Measurements from ENCODE around the gene WWTR1. TPM values are rescaled to one million over a fixed set of nuclear protein-coding genes. Genes with fewer than 3 reads are reported as not detected.

WWTR1 gene
- 17.2 TPM for polyA plus RNA-seq (2013, experiment 1 of 2)
- polyA plus RNA-seq (2013, experiment 2 of 2), result 17.4 TPM

GRCh38 chr3:149657926-149658743 is at the start of gene WWTR1:
Gene WWTR1 (minus strand): TSS chr3:149658025. CDS start chr3:149657306, 719 bp downstream.
- under 1% methylated on average over 52 of the region's 52 CpGs for WGBS
- Histone ChIP-seq H3K4me3 (ENCODE audit: low read length) (peak within 1 kb of the TSS; percentile 65), H3K4me1 (ENCODE audit: insufficient read depth, low read length) (peaks cover 55% of the 10 kb centered on the region), H3K27ac (ENCODE audit: low read depth, low read length) (peak within 1 kb of the TSS; percentile 97), H3K9me3 (ENCODE audit: insufficient read depth, low read depth, low read length) (no peaks in the 10 kb centered on the region), H3K9ac (ENCODE audit: low read depth, low read length) (peak within 1 kb of the TSS; percentile 91), H3K27me3 (ENCODE audit: insufficient read depth, low read length) (peaks cover 15% of the 10 kb centered on the region), H3K36me3 (ENCODE audit: insufficient read depth, low read length) (peaks cover 16% of the 10 kb centered on the region)

GRCh38 chr3:149706905-149707304 is 49.1 kb upstream of the WWTR1 start:
- WGBS, result 48% methylated on average over 3 of the region's 3 CpGs
- no peaks in the 10 kb centered on the region for H3K9me3 ChIP-seq (ENCODE audit: insufficient read depth, low read depth, low read length)

GRCh38 chr3:149705416-149705815 is 47.6 kb upstream of the WWTR1 start:
- no peaks in the 10 kb centered on the region for H3K36me3 ChIP-seq (ENCODE audit: insufficient read depth, low read length)
- H3K4me3 ChIP-seq (ENCODE audit: low read length), result no peak overlapping the region
- no peaks in the 10 kb centered on the region for H3K9me3 ChIP-seq (ENCODE audit: insufficient read depth, low read depth, low read length)
- H3K27me3 ChIP-seq (ENCODE audit: insufficient read depth, low read length), result no peaks in the 10 kb centered on the region
- no peak overlapping the region for H3K27ac ChIP-seq (ENCODE audit: low read depth, low read length)
- no peak overlapping the region for H3K9ac ChIP-seq (ENCODE audit: low read depth, low read length)
- peaks cover 10% of the 10 kb centered on the region for H3K4me1 ChIP-seq (ENCODE audit: insufficient read depth, low read length)

More at GRCh38 chr3:149706905-149707304, 49.1 kb upstream of the WWTR1 start:
- H3K9ac ChIP-seq (ENCODE audit: low read depth, low read length), result no peak overlapping the region
- no peaks in the 10 kb centered on the region for H3K36me3 ChIP-seq (ENCODE audit: insufficient read depth, low read length)
- H3K4me3 ChIP-seq (ENCODE audit: low read length), result no peak overlapping the region
- H3K27ac ChIP-seq (ENCODE audit: low read depth, low read length), result no peak overlapping the region
- H3K4me1 ChIP-seq (ENCODE audit: insufficient read depth, low read length), result peaks cover 10% of the 10 kb centered on the region
- no peaks in the 10 kb centered on the region for H3K27me3 ChIP-seq (ENCODE audit: insufficient read depth, low read length)

DNA sequence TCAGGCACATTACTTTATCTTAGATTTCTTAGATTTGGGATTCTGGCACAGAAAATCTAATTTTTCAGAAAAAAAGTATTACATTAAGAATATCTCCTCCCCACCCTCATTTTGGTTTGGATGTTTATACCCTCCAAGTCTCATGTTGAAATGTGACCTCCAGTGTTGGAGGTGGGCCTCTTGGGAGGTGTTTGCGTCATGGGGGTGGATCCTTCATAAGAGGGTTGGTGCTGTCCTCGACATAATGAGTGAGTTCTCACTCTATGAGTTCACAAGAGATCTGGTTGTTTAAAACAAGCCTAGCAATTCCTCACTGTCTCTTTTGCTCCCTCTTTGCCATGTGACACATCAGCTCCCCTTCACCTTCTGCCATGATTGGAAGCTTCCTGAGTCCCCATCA is 45.6 kb upstream of the WWTR1 start:
- 91% methylated on average over 2 of the region's 2 CpGs for WGBS
- Histone ChIP-seq H3K9ac (ENCODE audit: low read depth, low read length) (no peak overlapping the region), H3K27me3 (ENCODE audit: insufficient read depth, low read length) (no peaks in the 10 kb centered on the region), H3K4me3 (ENCODE audit: low read length) (no peak overlapping the region), H3K4me1 (ENCODE audit: insufficient read depth, low read length) (peaks cover 10% of the 10 kb centered on the region), H3K9me3 (ENCODE audit: insufficient read depth, low read depth, low read length) (peaks cover 6% of the 10 kb centered on the region), H3K36me3 (ENCODE audit: insufficient read depth, low read length) (no peaks in the 10 kb centered on the region), H3K27ac (ENCODE audit: low read depth, low read length) (no peak overlapping the region)

DNA sequence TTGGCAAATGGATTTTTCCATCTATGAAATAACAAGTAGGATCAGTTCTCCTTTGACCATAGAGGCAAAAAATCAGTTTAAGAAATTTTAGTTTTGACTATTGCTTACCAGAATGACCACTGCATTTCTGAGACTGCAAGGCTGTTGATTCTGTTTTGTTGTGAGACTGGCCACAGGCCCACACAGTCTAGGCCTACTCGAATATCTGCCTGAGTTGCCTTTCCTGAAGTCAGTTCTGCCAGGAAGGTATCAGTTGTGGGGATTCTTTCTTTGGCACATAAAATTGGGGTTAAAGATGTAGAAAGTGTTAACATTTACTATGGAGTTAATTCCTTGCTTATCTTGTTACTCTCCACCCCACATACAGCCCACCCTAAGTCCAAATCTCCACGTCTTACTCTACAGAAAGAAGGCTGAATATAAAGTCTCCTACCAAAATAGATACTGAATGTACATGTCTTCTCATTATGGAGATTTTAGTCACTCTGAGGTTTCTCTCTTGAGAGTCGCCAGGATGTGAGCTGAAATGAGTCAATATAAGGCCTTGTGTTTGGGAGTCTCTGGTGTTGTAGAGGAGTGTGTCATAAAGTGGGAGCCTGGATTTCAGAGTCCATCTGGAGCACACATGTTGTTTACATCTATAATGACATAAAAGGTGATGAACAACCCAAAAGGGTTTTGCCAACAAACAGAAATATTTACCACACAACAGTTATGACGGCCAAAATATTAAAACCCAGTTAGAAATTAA is 45.0 kb upstream of the WWTR1 start:
- H3K27me3 ChIP-seq (ENCODE audit: insufficient read depth, low read length), result no peaks in the 10 kb centered on the region
- no peak overlapping the region for H3K27ac ChIP-seq (ENCODE audit: low read depth, low read length)
- peaks cover 12% of the 10 kb centered on the region for H3K9me3 ChIP-seq (ENCODE audit: insufficient read depth, low read depth, low read length)
- H3K9ac ChIP-seq (ENCODE audit: low read depth, low read length), result no peak overlapping the region
- H3K4me1 ChIP-seq (ENCODE audit: insufficient read depth, low read length), result peaks cover 10% of the 10 kb centered on the region
- H3K36me3 ChIP-seq (ENCODE audit: insufficient read depth, low read length), result no peaks in the 10 kb centered on the region
- no peak overlapping the region for H3K4me3 ChIP-seq (ENCODE audit: low read length)
- 66% methylated on average over 4 of the region's 4 CpGs for WGBS

GRCh38 chr3:149701977-149702350 is 44.1 kb upstream of the WWTR1 start:
- Histone ChIP-seq H3K9ac (ENCODE audit: low read depth, low read length) (no peak overlapping the region), H3K4me1 (ENCODE audit: insufficient read depth, low read length) (peaks cover 4% of the 10 kb centered on the region), H3K27ac (ENCODE audit: low read depth, low read length) (no peak overlapping the region), H3K4me3 (ENCODE audit: low read length) (no peak overlapping the region), H3K36me3 (ENCODE audit: insufficient read depth, low read length) (no peaks in the 10 kb centered on the region), H3K9me3 (ENCODE audit: insufficient read depth, low read depth, low read length) (peaks cover 17% of the 10 kb centered on the region), H3K27me3 (ENCODE audit: insufficient read depth, low read length) (no peaks in the 10 kb centered on the region)
- WGBS, result 100% methylated on average over 1 of the region's 1 CpG

- H3K9ac ChIP-seq (ENCODE audit: low read depth, low read length), result no peak overlapping the region
- H3K4me1 ChIP-seq (ENCODE audit: insufficient read depth, low read length), result no peaks in the 10 kb centered on the region
- no peaks in the 10 kb centered on the region for H3K36me3 ChIP-seq (ENCODE audit: insufficient read depth, low read length)
- WGBS, result 96% methylated on average over 11 of the region's 12 CpGs
- H3K4me3 ChIP-seq (ENCODE audit: low read length), result no peak overlapping the region
- no peaks in the 10 kb centered on the region for H3K27me3 ChIP-seq (ENCODE audit: insufficient read depth, low read length)
- H3K9me3 ChIP-seq (ENCODE audit: insufficient read depth, low read depth, low read length), result peaks cover 17% of the 10 kb centered on the region
- H3K27ac ChIP-seq (ENCODE audit: low read depth, low read length), result no peak overlapping the region
Measured at GRCh38 chr3:149701206-149701976, 43.6 kb upstream of the WWTR1 start.

DNA sequence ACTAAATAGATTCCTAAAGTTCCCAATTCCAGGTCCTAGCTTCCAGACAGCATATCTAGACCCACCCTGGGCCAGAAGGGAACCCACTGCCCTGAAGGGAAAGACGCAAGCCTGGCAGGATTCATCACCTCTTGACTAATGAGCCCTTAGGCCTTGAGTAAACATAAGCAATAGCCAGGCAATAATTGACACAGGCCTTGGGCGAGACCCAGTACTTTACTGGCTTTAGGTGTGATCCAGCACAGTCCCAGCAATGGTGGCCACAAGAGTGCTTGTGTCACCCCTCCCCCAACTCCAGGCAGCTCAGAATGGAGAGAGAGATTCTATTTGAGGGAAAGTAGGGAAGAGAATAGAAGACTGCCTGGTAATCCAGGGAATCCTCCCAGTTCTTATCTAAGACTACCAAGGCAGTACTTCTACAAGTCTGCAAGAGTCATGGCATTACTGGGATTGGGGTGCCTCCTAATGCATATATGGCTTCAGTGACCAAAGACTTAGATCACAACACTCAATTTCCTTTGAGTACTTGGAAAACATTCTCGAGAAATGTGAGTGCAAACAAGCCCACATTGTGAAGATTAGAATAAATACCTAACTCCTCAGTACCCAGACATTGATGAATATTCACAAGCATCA is 30.4 kb upstream of the WWTR1 start:
- Histone ChIP-seq H3K9ac (ENCODE audit: low read depth, low read length) (no peak overlapping the region), H3K4me1 (ENCODE audit: insufficient read depth, low read length) (no peaks in the 10 kb centered on the region; the same call in 1 of the 2 replicates), H3K27me3 (ENCODE audit: insufficient read depth, low read length) (no peaks in the 10 kb centered on the region), H3K27ac (ENCODE audit: low read depth, low read length) (no peak overlapping the region), H3K4me3 (ENCODE audit: low read length) (no peak overlapping the region), H3K9me3 (ENCODE audit: insufficient read depth, low read depth, low read length) (no peaks in the 10 kb centered on the region), H3K36me3 (ENCODE audit: insufficient read depth, low read length) (no peaks in the 10 kb centered on the region)
- 91% methylated on average over 3 of the region's 3 CpGs for WGBS

DNA sequence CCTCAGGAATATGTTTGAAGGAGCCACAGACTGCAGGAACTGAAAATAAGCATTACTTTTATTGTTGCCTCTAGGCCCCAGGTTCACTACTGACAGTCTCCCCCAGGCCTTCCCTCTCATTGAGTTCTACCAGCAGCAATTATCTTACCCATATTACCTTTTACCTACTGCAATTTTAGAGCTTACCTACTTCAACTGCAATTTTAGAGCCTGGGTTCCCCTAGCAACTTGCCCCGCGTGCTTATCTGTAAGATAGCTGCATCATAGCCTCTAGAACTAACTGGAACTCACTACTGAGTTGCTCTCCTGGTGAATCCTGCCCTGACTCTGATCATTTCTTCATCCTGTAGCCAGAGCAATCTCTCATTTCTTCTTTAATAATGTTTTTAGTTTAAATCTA is 29.2 kb upstream of the WWTR1 start:
- 94% methylated on average over 2 of the region's 2 CpGs for WGBS
- Histone ChIP-seq H3K4me1 (ENCODE audit: insufficient read depth, low read length) (no peaks in the 10 kb centered on the region; the same call in 1 of the 2 replicates), H3K27ac (ENCODE audit: low read depth, low read length) (no peak overlapping the region), H3K9ac (ENCODE audit: low read depth, low read length) (no peak overlapping the region), H3K9me3 (ENCODE audit: insufficient read depth, low read depth, low read length) (no peaks in the 10 kb centered on the region), H3K27me3 (ENCODE audit: insufficient read depth, low read length) (no peaks in the 10 kb centered on the region), H3K36me3 (ENCODE audit: insufficient read depth, low read length) (no peaks in the 10 kb centered on the region), H3K4me3 (ENCODE audit: low read length) (no peak overlapping the region)

- Histone ChIP-seq H3K9ac (ENCODE audit: low read depth, low read length) (no peak overlapping the region), H3K27ac (ENCODE audit: low read depth, low read length) (no peak overlapping the region), H3K4me3 (ENCODE audit: low read length) (no peak overlapping the region), H3K9me3 (ENCODE audit: insufficient read depth, low read depth, low read length) (no peaks in the 10 kb centered on the region), H3K27me3 (ENCODE audit: insufficient read depth, low read length) (no peaks in the 10 kb centered on the region), H3K4me1 (ENCODE audit: insufficient read depth, low read length) (no peaks in the 10 kb centered on the region), H3K36me3 (ENCODE audit: insufficient read depth, low read length) (no peaks in the 10 kb centered on the region)
- 90% methylated on average over 7 of the region's 7 CpGs for WGBS
Measured at GRCh38 chr3:149678351-149678950, 20.6 kb upstream of the WWTR1 start.

Measured in HUES64 (cell line).